PFSK-1 (cell line): ENCODE measurements around the gene CENPX.

ENCODE experiments used
- POLR2AphosphoS5 ChIP-seq: IDR thresholded peaks from 2 replicates; pipeline ENCODE4 v1.6.1; 2012; ENCODE audit warnings: low read depth, mild to moderate bottlenecking, control low read depth, low read length, moderate library complexity
- SIN3A ChIP-seq: IDR thresholded peaks from 2 replicates; pipeline ENCODE4 v1.6.1; 2012; ENCODE audit warnings: mild to moderate bottlenecking, low read length, moderate library complexity, borderline replicate concordance; ENCODE audit not compliant: insufficient read depth
- TAF1 ChIP-seq: IDR thresholded peaks from 2 replicates; pipeline ENCODE4 v1.6.1; 2012; ENCODE audit warnings: low read length, control low read depth, borderline replicate concordance; ENCODE audit not compliant: insufficient read depth
- TF ChIP-seq, protein P1 (sequence below), 2 experiments: IDR thresholded peaks; 2 replicates each; pipeline versions ENCODE4 v1.6.1 to v1.8.0; 2011 to 2012; ENCODE audit warnings: low read depth in 2 of 2, low read length in 2 of 2, control low read depth in 1 of 2, inconsistent platforms in 1 of 2, mild to moderate bottlenecking in 1 of 2, moderate library complexity in 1 of 2; ENCODE audit not compliant: insufficient read depth in 1 of 2

DNA sequence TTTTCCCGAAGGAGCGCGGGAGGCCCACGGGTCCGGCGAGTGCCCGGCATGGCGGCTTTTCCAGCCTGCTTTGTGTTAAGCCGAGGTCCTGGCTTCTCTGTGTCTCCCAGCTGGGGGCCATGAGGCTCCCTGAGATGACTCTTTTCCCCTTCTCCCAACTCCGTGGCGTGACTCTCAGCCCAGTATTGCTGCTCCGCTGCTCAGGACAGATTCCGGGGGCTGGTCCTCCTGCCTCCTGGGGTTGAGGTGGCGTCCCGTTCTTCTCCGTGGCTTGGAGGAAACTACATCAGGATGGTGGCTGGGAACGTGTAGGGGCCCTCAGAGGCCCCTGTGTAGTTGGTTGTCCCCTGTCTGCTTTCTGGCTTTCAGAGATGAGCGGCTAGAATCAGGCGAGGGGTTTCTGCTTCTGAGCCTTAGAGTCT is 30.0 kb upstream of the CENPX start:
- TF ChIP-seq TAF1 (no peak), SIN3A (no peak), POLR2AphosphoS5 (no peak)
- TF ChIP-seq, protein P1, sequence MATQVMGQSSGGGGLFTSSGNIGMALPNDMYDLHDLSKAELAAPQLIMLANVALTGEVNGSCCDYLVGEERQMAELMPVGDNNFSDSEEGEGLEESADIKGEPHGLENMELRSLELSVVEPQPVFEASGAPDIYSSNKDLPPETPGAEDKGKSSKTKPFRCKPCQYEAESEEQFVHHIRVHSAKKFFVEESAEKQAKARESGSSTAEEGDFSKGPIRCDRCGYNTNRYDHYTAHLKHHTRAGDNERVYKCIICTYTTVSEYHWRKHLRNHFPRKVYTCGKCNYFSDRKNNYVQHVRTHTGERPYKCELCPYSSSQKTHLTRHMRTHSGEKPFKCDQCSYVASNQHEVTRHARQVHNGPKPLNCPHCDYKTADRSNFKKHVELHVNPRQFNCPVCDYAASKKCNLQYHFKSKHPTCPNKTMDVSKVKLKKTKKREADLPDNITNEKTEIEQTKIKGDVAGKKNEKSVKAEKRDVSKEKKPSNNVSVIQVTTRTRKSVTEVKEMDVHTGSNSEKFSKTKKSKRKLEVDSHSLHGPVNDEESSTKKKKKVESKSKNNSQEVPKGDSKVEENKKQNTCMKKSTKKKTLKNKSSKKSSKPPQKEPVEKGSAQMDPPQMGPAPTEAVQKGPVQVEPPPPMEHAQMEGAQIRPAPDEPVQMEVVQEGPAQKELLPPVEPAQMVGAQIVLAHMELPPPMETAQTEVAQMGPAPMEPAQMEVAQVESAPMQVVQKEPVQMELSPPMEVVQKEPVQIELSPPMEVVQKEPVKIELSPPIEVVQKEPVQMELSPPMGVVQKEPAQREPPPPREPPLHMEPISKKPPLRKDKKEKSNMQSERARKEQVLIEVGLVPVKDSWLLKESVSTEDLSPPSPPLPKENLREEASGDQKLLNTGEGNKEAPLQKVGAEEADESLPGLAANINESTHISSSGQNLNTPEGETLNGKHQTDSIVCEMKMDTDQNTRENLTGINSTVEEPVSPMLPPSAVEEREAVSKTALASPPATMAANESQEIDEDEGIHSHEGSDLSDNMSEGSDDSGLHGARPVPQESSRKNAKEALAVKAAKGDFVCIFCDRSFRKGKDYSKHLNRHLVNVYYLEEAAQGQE (IDR thresholded peaks at IDR 0.05; ENCODE audit: insufficient read depth in 1 of 2, low read depth in 2 of 2, low read length in 2 of 2): no peak
